Measurements from ENCODE around the gene MFAP1. TPM values are rescaled to one million over a fixed set of nuclear protein-coding genes. Genes with fewer than 3 reads are reported as not detected.

Gene MFAP1
- total RNA-seq, 1 donor from 2014 or later, result 21.9 TPM

- Histone ChIP-seq H3K9me3 (ENCODE audit: control insufficient read depth in 3 of 3, low read length in 3 of 3) (no peaks in the 10 kb centered on the region), H3K27ac (ENCODE audit: low read depth, low read length) (peak overlapping the region; percentile 78), H3K9ac (ENCODE audit: low read depth in 1 of 3, low read length in 3 of 3) (peak overlapping the region; percentile 81 to 89 (median 86)), H3K4me3 (ENCODE audit: low read length in 3 of 3) (peak overlapping the region; percentile 85 to 88 (median 86)), H3K27me3 (ENCODE audit: control insufficient read depth in 3 of 3, insufficient read depth in 3 of 3, low read length in 3 of 3) (no peaks in the 10 kb centered on the region), H3K36me3 (ENCODE audit: control insufficient read depth in 3 of 3, insufficient read depth in 3 of 3, low read length in 3 of 3) (peaks cover 8 to 15% (median 9%) of the 10 kb centered on the region in 3 donors), H3K4me1 (ENCODE audit: control insufficient read depth in 3 of 3, insufficient read depth in 3 of 3, low read length in 3 of 3) (peaks cover 4 to 19% (median 10%) of the 10 kb centered on the region in 3 donors)
These were observed 47.1 kb downstream of the MFAP1 start for GRCh38 chr15:43777267-43777914.

GRCh38 chr15:43776718-43777266, 47.7 kb downstream of the MFAP1 start, which contains the start of gene ELL3:
Gene ELL3, minus strand, starts transcription at chr15:43776966. Its CDS starts 65 bp downstream, at chr15:43776901.
- Histone ChIP-seq H3K9ac (ENCODE audit: low read depth in 1 of 3, low read length in 3 of 3) (peak within 1 kb of the TSS; percentile 81 to 89 (median 86)), H3K4me1 (ENCODE audit: control insufficient read depth in 3 of 3, insufficient read depth in 3 of 3, low read length in 3 of 3) (peaks cover 4 to 19% (median 10%) of the 10 kb centered on the region in 3 donors), H3K27ac (ENCODE audit: low read depth, low read length) (peak within 1 kb of the TSS; percentile 78), H3K4me3 (ENCODE audit: low read length in 3 of 3) (peak within 1 kb of the TSS; percentile 85 to 88 (median 86)), H3K9me3 (ENCODE audit: control insufficient read depth in 3 of 3, low read length in 3 of 3) (no peaks in the 10 kb centered on the region), H3K36me3 (ENCODE audit: control insufficient read depth in 3 of 3, insufficient read depth in 3 of 3, low read length in 3 of 3) (peaks cover 12 to 19% (median 12%) of the 10 kb centered on the region in 3 donors), H3K27me3 (ENCODE audit: control insufficient read depth in 3 of 3, insufficient read depth in 3 of 3, low read length in 3 of 3) (no peaks in the 10 kb centered on the region)

GRCh38 chr15:43776101-43776717, 48.3 kb downstream of the MFAP1 start:
- Histone ChIP-seq H3K9me3 (ENCODE audit: control insufficient read depth in 3 of 3, low read length in 3 of 3) (no peaks in the 10 kb centered on the region), H3K9ac (ENCODE audit: low read depth in 1 of 3, low read length in 3 of 3) (peak overlapping the region in 2 of 3 donors; percentile 86 to 89), H3K4me3 (ENCODE audit: low read length in 3 of 3) (peak overlapping the region; percentile 85 to 88 (median 86)), H3K27me3 (ENCODE audit: control insufficient read depth in 3 of 3, insufficient read depth in 3 of 3, low read length in 3 of 3) (no peaks in the 10 kb centered on the region), H3K27ac (ENCODE audit: low read depth, low read length) (peak overlapping the region; percentile 78), H3K36me3 (ENCODE audit: control insufficient read depth in 3 of 3, insufficient read depth in 3 of 3, low read length in 3 of 3) (peaks cover 14 to 24% (median 17%) of the 10 kb centered on the region in 3 donors), H3K4me1 (ENCODE audit: control insufficient read depth in 3 of 3, insufficient read depth in 3 of 3, low read length in 3 of 3) (peaks cover 4 to 19% (median 10%) of the 10 kb centered on the region in 3 donors)

GRCh38 chr15:43775411-43775965, 49.0 kb downstream of the MFAP1 start:
- H3K4me1 ChIP-seq (ENCODE audit: control insufficient read depth in 3 of 3, insufficient read depth in 3 of 3, low read length in 3 of 3), result peaks cover 4 to 19% (median 10%) of the 10 kb centered on the region in 3 donors
- no peaks in the 10 kb centered on the region for H3K27me3 ChIP-seq (ENCODE audit: control insufficient read depth in 3 of 3, insufficient read depth in 3 of 3, low read length in 3 of 3)
- H3K27ac ChIP-seq (ENCODE audit: low read depth, low read length), result peak overlapping the region; percentile 78
- H3K4me3 ChIP-seq (ENCODE audit: low read length in 3 of 3), result no peak overlapping the region
- no peaks in the 10 kb centered on the region for H3K9me3 ChIP-seq (ENCODE audit: control insufficient read depth in 3 of 3, low read length in 3 of 3)
- peaks cover 18 to 30% (median 20%) of the 10 kb centered on the region in 3 donors for H3K36me3 ChIP-seq (ENCODE audit: control insufficient read depth in 3 of 3, insufficient read depth in 3 of 3, low read length in 3 of 3)
- no peak overlapping the region for H3K9ac ChIP-seq (ENCODE audit: low read depth in 1 of 3, low read length in 3 of 3)

- Histone ChIP-seq H3K27ac (ENCODE audit: low read depth, low read length) (no peak overlapping the region), H3K9ac (ENCODE audit: low read depth in 1 of 3, low read length in 3 of 3) (no peak overlapping the region), H3K27me3 (ENCODE audit: control insufficient read depth in 3 of 3, insufficient read depth in 3 of 3, low read length in 3 of 3) (no peaks in the 10 kb centered on the region), H3K4me3 (ENCODE audit: low read length in 3 of 3) (no peak overlapping the region), H3K36me3 (ENCODE audit: control insufficient read depth in 3 of 3, insufficient read depth in 3 of 3, low read length in 3 of 3) (peaks cover 23 to 41% (median 32%) of the 10 kb centered on the region in 3 donors), H3K4me1 (ENCODE audit: control insufficient read depth in 3 of 3, insufficient read depth in 3 of 3, low read length in 3 of 3) (peaks cover 4 to 19% (median 10%) of the 10 kb centered on the region in 3 donors), H3K9me3 (ENCODE audit: control insufficient read depth in 3 of 3, low read length in 3 of 3) (no peaks in the 10 kb centered on the region)
These were observed 50.4 kb downstream of the MFAP1 start for GRCh38 chr15:43774062-43774461.

- Histone ChIP-seq H3K9me3 (ENCODE audit: control insufficient read depth in 3 of 3, low read length in 3 of 3) (no peaks in the 10 kb centered on the region), H3K9ac (ENCODE audit: low read depth in 1 of 3, low read length in 3 of 3) (no peak overlapping the region)
These were observed 51.9 kb downstream of the MFAP1 start for GRCh38 chr15:43772624-43773023.

GRCh38 chr15:43771816-43772215, 52.7 kb downstream of the MFAP1 start:
- H3K27ac ChIP-seq (ENCODE audit: low read depth, low read length), result no peak overlapping the region
- peaks cover 33 to 58% (median 47%) of the 10 kb centered on the region in 3 donors for H3K36me3 ChIP-seq (ENCODE audit: control insufficient read depth in 3 of 3, insufficient read depth in 3 of 3, low read length in 3 of 3)

More at GRCh38 chr15:43772624-43773023, 51.9 kb downstream of the MFAP1 start:
- Histone ChIP-seq H3K27ac (ENCODE audit: low read depth, low read length) (no peak overlapping the region), H3K4me1 (ENCODE audit: control insufficient read depth in 3 of 3, insufficient read depth in 3 of 3, low read length in 3 of 3) (peaks cover 4 to 17% (median 9%) of the 10 kb centered on the region in 3 donors), H3K27me3 (ENCODE audit: control insufficient read depth in 3 of 3, insufficient read depth in 3 of 3, low read length in 3 of 3) (no peaks in the 10 kb centered on the region), H3K36me3 (ENCODE audit: control insufficient read depth in 3 of 3, insufficient read depth in 3 of 3, low read length in 3 of 3) (peaks cover 29 to 51% (median 44%) of the 10 kb centered on the region in 3 donors), H3K4me3 (ENCODE audit: low read length in 3 of 3) (no peak overlapping the region)

GRCh38 chr15:43769584-43770228, 54.8 kb downstream of the MFAP1 start:
- Histone ChIP-seq H3K9me3 (ENCODE audit: control insufficient read depth in 3 of 3, low read length in 3 of 3) (no peaks in the 10 kb centered on the region), H3K27me3 (ENCODE audit: control insufficient read depth in 3 of 3, insufficient read depth in 3 of 3, low read length in 3 of 3) (no peaks in the 10 kb centered on the region), H3K27ac (ENCODE audit: low read depth, low read length) (no peak overlapping the region), H3K4me1 (ENCODE audit: control insufficient read depth in 3 of 3, insufficient read depth in 3 of 3, low read length in 3 of 3) (no peaks in the 10 kb centered on the region), H3K4me3 (ENCODE audit: low read length in 3 of 3) (no peak overlapping the region), H3K9ac (ENCODE audit: low read depth in 1 of 3, low read length in 3 of 3) (no peak overlapping the region), H3K36me3 (ENCODE audit: control insufficient read depth in 3 of 3, insufficient read depth in 3 of 3, low read length in 3 of 3) (peaks cover 47 to 77% (median 68%) of the 10 kb centered on the region in 3 donors)

More at GRCh38 chr15:43771816-43772215, 52.7 kb downstream of the MFAP1 start:
- no peaks in the 10 kb centered on the region for H3K27me3 ChIP-seq (ENCODE audit: control insufficient read depth in 3 of 3, insufficient read depth in 3 of 3, low read length in 3 of 3)
- no peak overlapping the region for H3K9ac ChIP-seq (ENCODE audit: low read depth in 1 of 3, low read length in 3 of 3)
- H3K9me3 ChIP-seq (ENCODE audit: control insufficient read depth in 3 of 3, low read length in 3 of 3), result no peaks in the 10 kb centered on the region
- no peak overlapping the region for H3K4me3 ChIP-seq (ENCODE audit: low read length in 3 of 3)
- H3K4me1 ChIP-seq (ENCODE audit: control insufficient read depth in 3 of 3, insufficient read depth in 3 of 3, low read length in 3 of 3), result peaks cover 0 to 10% (median 4%) of the 10 kb centered on the region in 3 donors

GRCh38 chr15:43763819-43764446, 60.6 kb downstream of the MFAP1 start:
- H3K9me3 ChIP-seq (ENCODE audit: control insufficient read depth in 3 of 3, low read length in 3 of 3), result no peaks in the 10 kb centered on the region
- H3K27ac ChIP-seq (ENCODE audit: low read depth, low read length), result peak overlapping the region; percentile 3
- H3K27me3 ChIP-seq (ENCODE audit: control insufficient read depth in 3 of 3, insufficient read depth in 3 of 3, low read length in 3 of 3), result no peaks in the 10 kb centered on the region
- H3K4me1 ChIP-seq (ENCODE audit: control insufficient read depth in 3 of 3, insufficient read depth in 3 of 3, low read length in 3 of 3), result peaks cover 0 to 3% (median 0%) of the 10 kb centered on the region in 3 donors
- peaks cover 32 to 65% (median 59%) of the 10 kb centered on the region in 3 donors for H3K36me3 ChIP-seq (ENCODE audit: control insufficient read depth in 3 of 3, insufficient read depth in 3 of 3, low read length in 3 of 3)
- H3K4me3 ChIP-seq (ENCODE audit: low read length in 3 of 3), result no peak overlapping the region
- H3K9ac ChIP-seq (ENCODE audit: low read depth in 1 of 3, low read length in 3 of 3), result no peak overlapping the region
